GM18526 (cell line): Measurements from ENCODE around the gene CACUL1.

Source experiments
- POLR2A ChIP-seq: IDR thresholded peaks from 3 replicates; pipeline ENCODE4 v1.6.1; 2011; ENCODE audit not compliant: insufficient read length; ENCODE audit errors: extremely low read depth

The CACUL1 gene

DNA sequence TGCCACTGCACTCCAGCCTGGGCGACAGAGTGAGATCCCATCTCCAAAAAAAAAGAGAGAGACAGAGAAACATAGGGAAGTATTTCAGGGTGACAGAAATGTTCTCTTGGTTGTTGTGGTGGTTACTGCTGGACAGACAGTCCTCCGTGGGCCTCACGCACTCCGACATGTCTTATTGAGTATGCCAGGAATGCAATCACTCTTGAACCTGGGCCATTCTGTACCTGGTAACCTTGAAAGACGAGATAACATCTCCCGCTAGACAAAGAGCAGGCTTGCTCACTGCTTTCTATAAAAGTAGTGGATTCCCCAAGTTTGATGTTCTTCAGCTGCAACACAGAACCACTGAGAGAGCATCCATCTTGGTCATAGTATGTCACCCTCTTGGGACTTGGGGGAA lies 6.7 kb downstream of the CACUL1 start:
- TF ChIP-seq POLR2A: no peak

DNA sequence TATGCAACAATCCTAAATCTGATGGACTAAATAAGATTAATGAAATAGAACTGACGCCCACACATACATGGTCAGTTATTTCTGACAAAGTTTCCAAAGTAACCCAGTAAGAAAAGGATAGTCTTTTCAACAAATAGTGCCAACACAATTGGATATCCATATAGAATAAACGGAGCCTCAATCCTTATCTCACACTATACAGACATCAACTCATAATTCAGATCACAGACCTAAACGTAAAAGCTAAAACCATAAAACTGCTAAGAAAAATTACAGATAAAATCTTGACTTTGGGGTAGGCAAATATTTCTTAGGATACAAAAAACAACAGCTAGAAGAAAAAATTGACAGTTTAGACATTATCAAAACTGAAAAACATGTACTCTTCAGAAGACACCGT lies 8.5 kb downstream of the CACUL1 start:
- TF ChIP-seq POLR2A: no peak

DNA sequence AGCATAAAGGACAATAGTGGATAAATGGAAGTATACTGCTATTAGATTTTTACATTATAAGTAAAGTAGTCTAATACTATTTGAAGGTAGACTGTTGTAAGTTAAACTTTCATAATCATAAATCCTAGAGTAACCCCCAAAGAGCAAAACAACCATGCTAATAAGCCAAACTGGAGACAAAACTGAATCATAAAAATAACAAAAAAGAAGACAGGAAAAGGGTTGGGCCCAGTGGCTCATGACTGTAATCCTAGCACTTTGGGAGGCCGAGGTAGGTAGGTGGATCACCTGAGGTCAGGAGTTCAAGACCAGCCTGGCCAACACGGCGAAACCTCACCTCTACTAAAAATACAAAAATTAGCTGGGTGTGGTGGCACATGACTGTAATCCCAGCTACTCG lies 9.7 kb downstream of the CACUL1 start:
- no peak for TF ChIP-seq POLR2A

DNA sequence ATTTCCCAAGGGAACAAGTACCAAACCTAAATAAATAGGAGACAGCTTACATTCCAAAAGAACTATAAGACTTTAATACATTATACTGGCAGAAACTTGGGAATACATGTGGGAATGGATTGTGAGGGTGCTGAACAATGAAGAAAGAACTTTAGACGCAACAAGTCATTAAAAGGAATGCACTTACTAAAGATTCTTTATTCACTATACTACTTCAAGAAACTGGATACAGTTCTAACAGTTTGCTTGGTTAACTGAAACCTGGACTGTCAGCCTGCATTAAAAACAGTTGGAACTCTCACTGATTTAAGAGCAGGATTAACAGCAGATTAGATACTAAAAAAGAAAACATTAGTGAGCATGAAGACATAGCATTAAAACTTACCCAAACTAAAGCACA lies 12.0 kb downstream of the CACUL1 start:
- no peak for TF ChIP-seq POLR2A

DNA sequence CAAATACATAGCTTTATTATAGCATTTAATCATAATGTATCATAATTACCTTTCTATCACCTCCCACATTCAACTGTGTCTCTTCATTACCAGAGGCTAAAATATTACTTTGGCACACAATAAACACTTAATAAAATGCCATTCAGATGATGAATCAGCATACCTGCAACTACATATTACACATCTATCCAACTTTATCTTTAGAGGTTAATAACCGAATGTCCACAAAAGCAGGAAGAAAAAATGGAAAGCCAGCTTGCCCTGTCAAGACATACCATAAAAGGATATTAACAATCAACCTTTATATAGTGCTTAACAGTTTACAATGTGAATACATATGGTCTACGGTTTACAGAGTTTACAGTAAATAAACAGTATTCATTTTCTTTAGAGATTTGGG lies 12.7 kb downstream of the CACUL1 start:
- TF ChIP-seq POLR2A: no peak

DNA sequence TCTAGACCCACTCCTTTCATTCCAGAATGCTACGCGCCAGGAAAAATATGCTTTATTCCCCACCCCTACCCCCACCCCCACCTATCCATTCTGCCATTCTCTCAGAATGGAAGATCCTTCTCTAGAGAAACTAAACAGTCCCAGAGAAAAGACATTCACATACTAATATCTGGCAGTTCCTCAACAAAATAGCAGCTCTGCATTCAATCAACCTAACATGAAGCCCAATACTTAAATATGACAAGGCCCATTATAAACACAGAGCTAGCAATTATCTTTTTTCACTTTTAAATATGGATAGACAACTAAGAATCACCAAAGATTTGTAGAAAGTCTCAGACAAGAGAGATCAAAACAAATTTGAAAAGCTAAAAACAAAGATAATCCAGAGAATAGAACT lies 16.4 kb downstream of the CACUL1 start:
- no peak for TF ChIP-seq POLR2A

DNA sequence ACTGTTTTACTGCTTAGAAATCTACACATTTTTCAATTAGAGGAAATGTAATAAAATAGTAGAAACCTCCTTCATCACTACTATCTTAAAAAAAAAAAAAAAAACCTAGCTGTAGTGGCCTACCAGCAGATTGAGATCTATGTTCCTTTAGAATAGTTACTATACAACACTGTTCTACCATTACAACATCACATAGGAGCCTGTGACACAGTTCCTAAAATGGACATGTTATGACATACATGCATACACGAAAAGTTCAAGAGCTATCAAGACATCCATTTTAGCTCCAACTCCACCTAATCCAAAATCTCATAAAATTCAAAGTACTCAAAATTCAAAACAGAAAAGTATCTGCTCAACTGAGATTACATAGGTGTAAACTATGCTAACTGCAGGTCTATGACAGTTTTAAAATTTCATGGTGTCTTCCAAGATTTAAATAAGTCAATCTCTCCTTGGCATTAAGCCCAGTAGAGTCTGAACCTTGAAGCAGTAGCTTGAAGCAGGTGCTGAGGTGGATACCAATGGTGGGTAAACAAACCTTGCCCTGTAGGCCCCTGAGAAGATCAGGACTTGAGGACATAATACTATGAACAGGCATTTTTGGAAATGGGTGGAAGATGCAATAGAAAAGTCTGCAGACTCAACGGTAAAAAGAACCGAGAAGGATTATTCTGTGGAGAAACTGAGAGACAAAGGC lies 17.0 kb downstream of the CACUL1 start:
- no peak for TF ChIP-seq POLR2A

DNA sequence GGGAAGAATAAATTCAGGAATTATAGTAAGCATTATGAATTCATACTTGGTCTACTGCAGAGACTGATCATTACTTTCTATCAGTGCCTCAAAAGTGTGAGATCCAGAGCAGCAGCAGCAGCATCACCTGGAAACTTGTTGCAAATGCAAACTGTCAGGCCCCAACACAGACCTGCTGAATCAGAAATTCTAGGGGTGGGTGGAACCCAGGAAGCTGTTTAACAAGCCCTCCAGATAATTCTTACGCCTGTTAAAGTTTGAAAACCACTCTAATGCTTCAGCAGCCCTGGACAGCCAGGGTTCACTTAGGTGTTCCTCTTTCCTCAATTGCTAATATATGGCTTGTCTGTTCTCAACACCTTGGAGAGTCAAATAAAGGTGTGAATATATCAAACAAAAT lies 19.5 kb downstream of the CACUL1 start:
- no peak for TF ChIP-seq POLR2A

DNA sequence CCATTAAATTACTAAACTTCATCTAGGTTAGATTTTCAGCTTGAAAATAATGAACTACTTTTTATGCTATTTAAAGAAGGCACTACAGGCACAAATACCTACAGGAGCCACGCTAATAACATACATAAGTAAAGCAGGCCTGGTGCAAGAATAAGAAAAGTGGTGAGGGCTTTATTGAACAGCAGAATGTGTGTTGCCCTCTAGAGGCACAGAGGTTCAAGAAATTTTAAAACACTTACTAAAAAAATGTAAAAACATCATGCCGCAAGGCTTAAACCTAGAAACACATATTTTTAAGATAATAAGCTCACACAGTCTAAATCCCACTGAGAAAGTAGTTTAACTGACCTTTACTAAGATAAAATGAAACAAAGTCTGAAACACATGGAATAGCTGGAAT lies 20.3 kb downstream of the CACUL1 start:
- no peak for TF ChIP-seq POLR2A

DNA sequence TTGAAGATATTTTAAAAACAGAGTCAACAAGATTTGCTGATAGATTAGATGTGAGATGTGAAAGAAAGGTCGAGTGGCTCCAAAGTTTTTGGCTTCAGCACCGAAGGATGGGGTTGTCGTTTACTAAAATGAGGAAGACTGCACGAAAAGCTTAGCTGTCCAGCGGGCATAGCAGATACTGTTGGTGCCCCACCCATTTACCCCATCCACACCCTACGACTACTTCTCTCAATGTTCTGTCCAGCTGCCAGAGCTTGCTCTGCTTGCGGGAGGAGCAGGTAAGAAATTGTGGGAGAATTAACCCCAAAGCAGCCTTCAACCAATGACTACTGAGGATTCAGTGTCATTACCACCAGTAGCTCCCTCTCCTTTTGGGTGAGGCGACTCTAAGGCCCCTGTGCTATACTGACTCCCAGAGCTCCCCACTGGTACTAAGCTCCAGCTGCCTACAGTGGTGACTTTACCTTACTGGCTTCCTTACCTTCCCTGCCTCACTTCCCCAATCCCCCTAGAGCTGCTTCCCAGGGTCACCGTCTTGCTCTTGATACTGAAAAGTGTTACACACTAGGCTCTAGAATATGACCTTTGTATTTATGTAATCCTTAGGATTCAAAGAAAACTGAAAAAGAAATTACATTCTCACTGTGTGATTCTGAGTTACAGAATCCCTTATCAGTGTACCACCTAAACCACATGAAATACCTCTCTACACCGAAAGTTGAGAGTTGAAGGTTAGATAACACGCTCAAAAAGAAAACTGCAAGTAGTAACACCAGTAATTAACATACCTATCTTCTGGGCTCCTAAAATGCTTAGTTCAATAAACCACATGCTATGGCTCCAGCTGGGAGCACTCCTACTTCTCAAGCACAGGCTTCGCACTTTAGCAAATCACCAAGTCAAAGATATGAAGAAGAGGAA lies 22.3 kb downstream of the CACUL1 start:
- TF ChIP-seq POLR2A: no peak

DNA sequence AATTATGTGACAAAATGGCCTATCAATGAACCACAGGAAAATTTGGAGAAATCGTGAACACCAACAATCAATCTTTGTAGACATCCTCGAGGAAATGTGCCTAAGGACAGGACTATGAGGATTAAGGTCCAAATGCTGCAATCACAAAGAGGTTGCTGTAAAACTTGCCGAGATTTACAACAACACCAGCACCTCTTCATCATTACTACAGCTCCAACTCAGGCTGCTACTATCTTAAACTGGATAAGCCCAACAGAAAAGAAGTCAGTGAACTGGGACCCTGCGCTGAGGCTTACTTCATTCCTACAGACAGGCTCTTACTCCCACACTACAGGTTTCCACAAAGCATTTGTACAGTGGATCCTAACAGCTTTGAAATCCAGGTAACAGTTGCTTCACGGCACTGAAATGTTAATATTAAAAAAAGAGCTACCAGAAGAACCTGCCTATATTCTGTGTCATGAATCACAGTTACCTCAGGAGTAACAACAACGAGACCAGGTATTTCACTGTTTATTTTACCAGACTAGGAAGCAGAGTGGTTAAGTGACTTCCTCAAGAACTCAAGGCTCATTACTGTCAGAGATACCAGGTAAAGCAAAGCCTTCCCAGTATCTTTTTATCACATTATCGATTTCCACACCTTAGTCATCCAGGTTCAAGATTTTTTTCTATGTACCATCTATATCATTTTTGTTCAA lies 23.9 kb downstream of the CACUL1 start:
- no peak for TF ChIP-seq POLR2A

DNA sequence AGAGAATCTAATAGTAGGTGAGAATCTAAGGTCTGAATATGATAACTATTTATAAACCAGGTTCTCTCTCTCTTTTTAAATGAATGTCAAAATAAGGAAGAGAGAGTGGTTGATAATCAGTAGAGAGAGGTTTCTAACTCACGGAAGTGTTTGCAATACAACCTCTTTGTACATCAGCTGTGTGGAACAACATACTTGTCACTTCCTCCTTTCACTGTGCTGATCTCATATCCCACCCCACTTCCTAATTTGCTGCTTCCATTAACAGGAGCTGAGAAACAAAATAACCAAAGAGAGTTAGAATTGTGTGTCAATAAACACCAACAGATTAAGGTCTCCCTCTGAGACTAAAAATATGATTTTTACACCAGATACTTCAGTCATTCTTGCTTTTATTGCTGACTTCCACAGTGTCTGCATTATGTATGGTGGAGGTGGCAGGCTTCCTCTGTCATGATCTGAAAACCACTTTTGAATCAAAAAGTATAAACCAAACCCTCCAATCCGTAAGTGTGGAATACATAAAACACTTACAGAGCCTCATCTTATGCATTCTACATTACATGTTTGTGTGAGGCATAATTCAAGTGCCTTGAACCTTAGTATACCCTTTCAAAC lies 25.0 kb downstream of the CACUL1 start:
- TF ChIP-seq POLR2A: no peak

DNA sequence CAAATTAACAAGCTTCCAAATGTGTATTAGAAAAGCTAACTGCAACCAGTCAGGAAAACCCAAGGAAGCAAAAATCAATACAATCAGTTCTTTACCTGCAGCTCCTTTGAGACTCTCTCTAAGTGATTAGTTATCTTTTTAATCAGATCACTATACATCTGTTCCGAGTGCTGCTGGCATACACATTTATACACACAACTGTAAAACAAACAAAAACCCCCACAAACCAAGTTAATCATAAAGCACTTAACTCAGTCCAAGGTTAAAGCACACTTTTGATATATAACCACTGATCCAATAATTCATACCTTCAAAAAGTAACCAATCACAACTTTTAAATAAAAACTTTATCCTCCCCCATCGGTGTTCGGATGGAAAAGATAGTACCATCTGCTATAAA lies 25.6 kb downstream of the CACUL1 start:
- no peak for TF ChIP-seq POLR2A

DNA sequence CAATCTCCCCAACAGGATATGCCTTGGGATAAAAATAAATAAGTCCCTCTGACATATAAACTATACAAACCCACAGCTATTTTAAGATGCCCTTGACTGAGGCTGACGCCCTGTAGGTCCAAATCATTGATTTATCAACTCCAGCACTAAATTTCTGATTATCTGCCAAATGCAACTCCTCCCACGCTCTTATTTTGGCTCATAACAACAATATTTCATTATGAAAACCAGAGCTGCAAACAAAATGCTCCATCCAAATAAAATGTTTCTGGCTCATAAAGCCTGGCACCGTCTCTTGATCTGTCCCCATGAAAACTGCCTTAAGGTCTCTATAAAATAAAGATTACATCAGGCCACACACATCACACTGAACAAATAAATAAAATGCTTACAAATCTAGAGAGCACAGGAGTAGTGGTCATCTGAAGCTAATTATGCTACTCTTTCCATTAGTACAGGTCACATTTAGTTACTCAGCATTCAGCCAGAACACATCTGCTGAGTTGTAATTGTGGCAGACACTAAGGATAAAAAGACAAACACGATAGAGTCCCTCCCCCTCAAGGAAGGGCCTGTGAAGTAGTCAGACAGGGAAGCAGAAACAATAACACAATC lies 28.8 kb downstream of the CACUL1 start:
- TF ChIP-seq POLR2A: no peak

DNA sequence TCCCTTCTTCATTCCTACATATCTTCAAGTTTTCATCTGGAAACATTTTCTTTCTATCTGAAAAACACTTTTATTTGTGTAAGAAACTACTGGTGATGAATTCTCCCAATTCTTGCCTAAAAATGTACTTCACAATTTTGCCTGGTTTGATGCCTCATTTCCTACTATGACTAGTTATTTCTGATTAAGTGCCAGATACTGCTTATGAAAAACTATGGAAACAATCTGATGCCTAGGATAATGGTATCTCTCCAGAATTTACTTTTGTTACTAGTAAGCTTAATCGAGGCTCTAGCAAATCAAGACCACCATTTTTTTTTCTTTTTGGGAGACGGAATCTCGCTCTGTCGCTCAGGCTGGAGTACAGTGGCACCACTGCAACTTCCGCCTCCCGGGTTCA lies 31.3 kb downstream of the CACUL1 start:
- no peak for TF ChIP-seq POLR2A
